ENCODE data around the gene CUL9. TPM values are rescaled to one million over a fixed set of nuclear protein-coding genes. Genes with fewer than 3 reads are reported as not detected.
A peak's percentile ranks its signal among the peaks of the same experiment; 100 is the strongest.

CUL9 gene
- total and polyA plus RNA-seq, 2 donors (not counting 1 experiment from before 2014, with no cell fraction given) = 6.7 to 32.2 TPM

GRCh38 chr6:43240950-43241349 is 59.0 kb downstream of the CUL9 start:
- Histone ChIP-seq H3K79me2 (ENCODE audit: control insufficient read depth, insufficient read depth, low read length) (no peaks in the 10 kb centered on the region), H3K27ac (ENCODE audit: insufficient read depth, low read length) (no peak overlapping the region), H3K9ac (ENCODE audit: insufficient read depth, low read length) (no peak overlapping the region), H3K36me3 (ENCODE audit: control insufficient read depth, insufficient read depth, low read length) (no peaks in the 10 kb centered on the region), H3K4me3 (replicated peaks in 1 of 4; ENCODE audit: control extremely low read depth in 1 of 4, insufficient read depth in 1 of 4, low read depth in 3 of 4, low read length in 4 of 4) (no peak overlapping the region), H3K4me2 (ENCODE audit: extremely low read depth, insufficient read depth, low read length) (no peak overlapping the region), H2AFZ (ENCODE audit: low read length) (no peak overlapping the region), H3K27me3 (ENCODE audit: control insufficient read depth, insufficient read depth, low read length) (peaks cover 60% of the 10 kb centered on the region), H3K9me3 (ENCODE audit: control insufficient read depth, insufficient read depth, low read depth, low read length) (no peaks in the 10 kb centered on the region), H3K4me1 (ENCODE audit: control insufficient read depth, extremely low read depth, insufficient read depth, low read length) (no peaks in the 10 kb centered on the region), H4K20me1 (ENCODE audit: control insufficient read depth, extremely low read depth, insufficient read depth, low read length) (no peaks in the 10 kb centered on the region)
- TF ChIP-seq, protein P1, sequence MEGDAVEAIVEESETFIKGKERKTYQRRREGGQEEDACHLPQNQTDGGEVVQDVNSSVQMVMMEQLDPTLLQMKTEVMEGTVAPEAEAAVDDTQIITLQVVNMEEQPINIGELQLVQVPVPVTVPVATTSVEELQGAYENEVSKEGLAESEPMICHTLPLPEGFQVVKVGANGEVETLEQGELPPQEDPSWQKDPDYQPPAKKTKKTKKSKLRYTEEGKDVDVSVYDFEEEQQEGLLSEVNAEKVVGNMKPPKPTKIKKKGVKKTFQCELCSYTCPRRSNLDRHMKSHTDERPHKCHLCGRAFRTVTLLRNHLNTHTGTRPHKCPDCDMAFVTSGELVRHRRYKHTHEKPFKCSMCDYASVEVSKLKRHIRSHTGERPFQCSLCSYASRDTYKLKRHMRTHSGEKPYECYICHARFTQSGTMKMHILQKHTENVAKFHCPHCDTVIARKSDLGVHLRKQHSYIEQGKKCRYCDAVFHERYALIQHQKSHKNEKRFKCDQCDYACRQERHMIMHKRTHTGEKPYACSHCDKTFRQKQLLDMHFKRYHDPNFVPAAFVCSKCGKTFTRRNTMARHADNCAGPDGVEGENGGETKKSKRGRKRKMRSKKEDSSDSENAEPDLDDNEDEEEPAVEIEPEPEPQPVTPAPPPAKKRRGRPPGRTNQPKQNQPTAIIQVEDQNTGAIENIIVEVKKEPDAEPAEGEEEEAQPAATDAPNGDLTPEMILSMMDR (conservative IDR thresholded peaks at IDR 0.05 in 1 of 2, IDR thresholded peaks at IDR 0.05 in 1 of 2; ENCODE audit: low read depth in 1 of 2, low read length in 2 of 2) = no peak
- TF ChIP-seq EZH2 (IDR thresholded peaks at IDR 0.05; ENCODE audit: low read length, missing control alignments) = no peak
- no peak for DNase-seq (ENCODE audit: low read depth in 2 of 2)

DNA sequence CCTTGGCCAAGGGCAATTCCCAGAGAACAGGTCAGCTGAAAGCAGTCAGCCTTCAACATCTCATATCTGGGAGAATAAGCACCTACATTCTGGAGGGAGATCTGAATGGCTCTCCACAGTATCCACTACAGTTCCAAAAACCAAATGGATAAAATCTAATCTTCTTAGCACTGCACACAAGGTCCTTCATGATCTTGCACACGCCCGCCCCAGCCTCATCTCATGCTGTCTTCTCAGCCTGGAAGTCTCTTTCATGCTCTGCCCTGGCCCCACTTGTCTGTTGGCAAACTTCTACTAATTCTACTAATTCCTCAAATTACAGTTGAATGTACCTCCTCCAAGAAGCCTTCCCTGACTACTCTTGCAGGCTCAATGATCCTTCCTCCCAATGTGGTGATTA is 59.5 kb downstream of the CUL9 start:
- Histone ChIP-seq H3K27ac (ENCODE audit: insufficient read depth, low read length) (no peak overlapping the region), H3K79me2 (ENCODE audit: control insufficient read depth, insufficient read depth, low read length) (no peaks in the 10 kb centered on the region), H3K4me3 (replicated peaks in 1 of 4; ENCODE audit: control extremely low read depth in 1 of 4, insufficient read depth in 1 of 4, low read depth in 3 of 4, low read length in 4 of 4) (no peak overlapping the region), H3K36me3 (ENCODE audit: control insufficient read depth, insufficient read depth, low read length) (no peaks in the 10 kb centered on the region), H3K9ac (ENCODE audit: insufficient read depth, low read length) (no peak overlapping the region), H3K9me3 (ENCODE audit: control insufficient read depth, insufficient read depth, low read depth, low read length) (no peaks in the 10 kb centered on the region), H2AFZ (ENCODE audit: low read length) (no peak overlapping the region), H3K27me3 (ENCODE audit: control insufficient read depth, insufficient read depth, low read length) (peaks cover 61% of the 10 kb centered on the region), H3K4me2 (ENCODE audit: extremely low read depth, insufficient read depth, low read length) (no peak overlapping the region), H4K20me1 (ENCODE audit: control insufficient read depth, extremely low read depth, insufficient read depth, low read length) (no peaks in the 10 kb centered on the region), H3K4me1 (ENCODE audit: control insufficient read depth, extremely low read depth, insufficient read depth, low read length) (no peaks in the 10 kb centered on the region)
- no peak for DNase-seq (ENCODE audit: low read depth in 2 of 2)
- TF ChIP-seq, protein P1 (conservative IDR thresholded peaks at IDR 0.05 in 1 of 2, IDR thresholded peaks at IDR 0.05 in 1 of 2; ENCODE audit: low read depth in 1 of 2, low read length in 2 of 2) = no peak
- no peak for TF ChIP-seq EZH2 (IDR thresholded peaks at IDR 0.05; ENCODE audit: low read length, missing control alignments)

- Histone ChIP-seq H2AFZ (ENCODE audit: low read length) (no peak within 1 kb of the TSS), H3K27ac (ENCODE audit: insufficient read depth, low read length) (no peak within 1 kb of the TSS), H3K4me3 (replicated peaks in 1 of 4; ENCODE audit: control extremely low read depth in 1 of 4, insufficient read depth in 1 of 4, low read depth in 3 of 4, low read length in 4 of 4) (no peak within 1 kb of the TSS), H3K27me3 (ENCODE audit: control insufficient read depth, insufficient read depth, low read length) (peaks cover 56% of the 10 kb centered on the region), H3K79me2 (ENCODE audit: control insufficient read depth, insufficient read depth, low read length) (no peaks in the 10 kb centered on the region), H3K36me3 (ENCODE audit: control insufficient read depth, insufficient read depth, low read length) (no peaks in the 10 kb centered on the region), H3K9ac (ENCODE audit: insufficient read depth, low read length) (no peak within 1 kb of the TSS), H3K4me1 (ENCODE audit: control insufficient read depth, extremely low read depth, insufficient read depth, low read length) (no peaks in the 10 kb centered on the region), H3K9me3 (ENCODE audit: control insufficient read depth, insufficient read depth, low read depth, low read length) (no peaks in the 10 kb centered on the region), H3K4me2 (ENCODE audit: extremely low read depth, insufficient read depth, low read length) (no peak within 1 kb of the TSS), H4K20me1 (ENCODE audit: control insufficient read depth, extremely low read depth, insufficient read depth, low read length) (no peaks in the 10 kb centered on the region)
- DNase-seq (ENCODE audit: low read depth in 2 of 2) = no peak
- TF ChIP-seq, protein P1 (conservative IDR thresholded peaks at IDR 0.05 in 1 of 2, IDR thresholded peaks at IDR 0.05 in 1 of 2; ENCODE audit: low read depth in 1 of 2, low read length in 2 of 2) = no peak
- peak; percentile 96 for TF ChIP-seq EZH2 (IDR thresholded peaks at IDR 0.05; ENCODE audit: low read length, missing control alignments)
Measured at GRCh38 chr6:43242908-43243663, 61.1 kb downstream of the CUL9 start, which contains the start of gene TTBK1. Gene TTBK1, plus strand, starts transcription at chr6:43243481. Its CDS starts 3,180 bp downstream, at chr6:43246661.

Measured in fibroblast of lung (primary cell).